HepG2 (cell line): ENCODE results near the gene SIX3. TPM values are rescaled to one million over a fixed set of nuclear protein-coding genes. Genes with fewer than 3 reads are reported as not detected.

Experiments used
- ATAC-seq: fragments of 200-7000 bp; cut with Tn5 transposase; 3 replicates; pipeline ENCODE4 v1.9.1; 2020; ENCODE audit warnings: mild to moderate bottlenecking, moderate library complexity
- BruUV-seq: library from RNA; stranded (reverse); fragments of 400-500 nt; replicated peaks from 2 replicates; lab custom pipeline; 2021; lab: Mats Ljungman, UMichigan
- CTCF ChIA-PET: fragments of 300-600 bp; formaldehyde crosslinking; extraction: SDS; loops from one replicate; lab custom pipeline; 2021; ENCODE audit warnings: low total read pairs, inconsistent platforms, low intra/inter-chr PET ratio; lab: Yijun Ruan, JAX
- POLR2A ChIA-PET: fragments of 350-600 bp; sonication (Branson Sonifier 250); formaldehyde crosslinking; loops from one replicate; lab custom pipeline; 2020; ENCODE audit warnings: antibody characterized with exemption, inconsistent platforms; lab: Yijun Ruan, JAX
- DNase-seq: peaks from one replicate; pipeline ENCODE4 v3.0.0-alpha.2; 2015; ENCODE audit warnings: low spot score
- FAIRE-seq: peaks from 3 replicates; lab custom pipeline; 2011; peaks lifted over from hg19 to GRCh38; lab: Jason Lieb, UNC
- H2AFZ ChIP-seq: one replicate; pipeline ENCODE4 v1.6.1; 2011; ENCODE audit warnings: low read length, inconsistent platforms
- H3K27ac ChIP-seq: fragments of 300-600 bp; 3 replicates; pipeline ENCODE4 v1.8.0; 2011; ENCODE audit warnings: mixed run types, mild to moderate bottlenecking, mixed read lengths, low read length, inconsistent platforms; ENCODE audit not compliant: insufficient read depth; ENCODE audit errors: extremely low read length
- H3K27me3 ChIP-seq, 2 experiments: fragments of 200-600 bp in 1 of 2; 2 replicates in 1 of 2; 3 replicates in 1 of 2; pipeline versions ENCODE4 v1.6.0 to v1.8.0; 2011; ENCODE audit warnings: low read length in 2 of 2, mild to moderate bottlenecking in 2 of 2, moderate library complexity in 2 of 2, inconsistent platforms in 1 of 2; ENCODE audit not compliant: insufficient read depth in 2 of 2, control insufficient read depth in 1 of 2
- H3K36me3 ChIP-seq, 2 experiments: fragments of 200-600 bp in 1 of 2; replicated peaks in 1 of 2; 2 replicates in 1 of 2; 3 replicates in 1 of 2; pipeline versions ENCODE4 v1.5.1 to v1.8.0; 2011; ENCODE audit warnings: low read length in 2 of 2, inconsistent platforms in 1 of 2; ENCODE audit not compliant: insufficient read depth in 2 of 2, control insufficient read depth in 1 of 2
- H3K4me1 ChIP-seq: 2 replicates; pipeline ENCODE4 v1.5.1; 2012; ENCODE audit warnings: low read length, inconsistent platforms; ENCODE audit not compliant: insufficient read depth
- H3K4me2 ChIP-seq: 2 replicates; pipeline ENCODE4 v1.6.0; 2011; ENCODE audit warnings: low read depth, low read length, inconsistent platforms
- H3K4me3 ChIP-seq, 3 experiments: fragments of 200-600 bp in 1 of 3; sonication (generic), shearing (Covaris generic) in 1 of 3; replicated peaks in 1 of 3; 2 replicates each; pipeline ENCODE4 v1.5.1; 2011 to 2016; ENCODE audit warnings: low read length in 3 of 3, inconsistent platforms in 2 of 3, low read depth in 2 of 3, mild to moderate bottlenecking in 2 of 3, control low read depth in 1 of 3, mixed read lengths in 1 of 3; ENCODE audit not compliant: insufficient read depth in 1 of 3
- H3K79me2 ChIP-seq: one replicate; pipeline ENCODE4 v1.6.1; 2011; ENCODE audit warnings: low read length, inconsistent platforms; ENCODE audit not compliant: insufficient read depth
- H3K9ac ChIP-seq: 2 replicates; pipeline ENCODE4 v1.6.0; 2011; ENCODE audit warnings: mild to moderate bottlenecking, low read depth, low read length, inconsistent platforms; ENCODE audit not compliant: insufficient read depth
- H3K9me3 ChIP-seq: 2 replicates; pipeline ENCODE4 v1.5.1; 2012; ENCODE audit warnings: mild to moderate bottlenecking, low read length
- H4K20me1 ChIP-seq: 2 replicates; pipeline ENCODE4 v1.6.0; 2011; ENCODE audit warnings: inconsistent platforms, mild to moderate bottlenecking, low read length, moderate library complexity; ENCODE audit not compliant: insufficient read depth
- ATAD3A ChIP-seq: sonication (generic); formaldehyde crosslinking; IDR thresholded peaks from 2 replicates; pipeline ENCODE4 v1.4.0; 2020; ENCODE audit warnings: missing genetic modification reagents
- HMG20B ChIP-seq: conservative IDR thresholded peaks from 2 replicates; pipeline ENCODE4 v1.6.1; 2016; ENCODE audit warnings: missing genetic modification reagents, missing compliant biosample characterization
- STAG1 ChIP-seq: sonication (generic); formaldehyde crosslinking; IDR thresholded peaks from 2 replicates; pipeline ENCODE4 v1.4.0; 2020; ENCODE audit warnings: missing genetic modification reagents
- TGIF2 ChIP-seq: IDR thresholded peaks from 2 replicates; pipeline ENCODE4 v1.6.1; 2016; ENCODE audit warnings: control low read depth, missing compliant biosample characterization
- ZNF703 ChIP-seq: sonication (generic); formaldehyde crosslinking; IDR thresholded peaks from 2 replicates; pipeline ENCODE4 v1.5.1; 2020; ENCODE audit warnings: missing genetic modification reagents, mild to moderate bottlenecking, moderate library complexity, borderline replicate concordance
- ZNF850 ChIP-seq: sonication (generic); formaldehyde crosslinking; conservative IDR thresholded peaks from 2 replicates; pipeline ENCODE4 v1.9.0; 2021; ENCODE audit warnings: mild to moderate bottlenecking, missing genetic modification reagents
- WGBS: methylation state at CpG from one replicate; pipeline ENCODE4 v1.1.6; 2017; ENCODE audit warnings: low lambda C conversion rate; 5-methylcytosine and 5-hydroxymethylcytosine counted together
- in situ Hi-C: cut with HindIII; loops from 2 replicates; pipeline ENCODE4 v1.10.0; 2017; ENCODE audit warnings: low pct_unique_long_range_greater_than_20kb; ENCODE audit not compliant: extremely low pct_ligation_motif_present
- intact Hi-C: fragments of 100-400 bp; cut with micrococcal nuclease; formaldehyde crosslinking; loops from one replicate; pipeline ENCODE4 v1.10.0; 2022; ENCODE audit not compliant: unreplicated experiment
- polyA plus RNA-seq, 8 experiments: library from polyadenylated mRNA; depleted of rRNA in 3 of 8; stranded (reverse) in 7 of 8; unstranded in 1 of 8; fragments of >200 nt; fragmentation: Illumina TruSeq in 4 of 8; extraction: Trizol in 4 of 8; gene quantifications; 2 replicates each; pipeline versions ENCODE4 v1.2.1 to v1.2.3, GENCODE V29; 2011 to 2016; ENCODE audit warnings: low read depth in 4 of 8, missing spikeins in 1 of 8, mixed read lengths in 1 of 8; ENCODE audit not compliant: insufficient read depth in 1 of 8
- total RNA-seq, 5 experiments: library from RNA; depleted of rRNA; stranded (reverse); fragments of >200 nt; fragmentation: Illumina TruSeq; extraction: Trizol; gene quantifications; 2 replicates each; pipeline ENCODE4 v1.2.3, GENCODE V29; 2016; ENCODE audit warnings: low read depth in 1 of 5
- TF ChIP-seq, protein P1 (sequence below): sonication (generic); formaldehyde crosslinking; IDR thresholded peaks from 2 replicates; pipeline ENCODE4 v1.5.0; 2020; ENCODE audit warnings: mild to moderate bottlenecking, missing genetic modification reagents, moderate library complexity
- TF ChIP-seq, protein P2 (sequence below), 2 experiments: fragments of 450-650 bp in 1 of 2; sonication (generic) in 1 of 2; formaldehyde crosslinking; IDR thresholded peaks; 2 replicates each; pipeline versions ENCODE4 v1.5.0 to v1.8.0; 2020 to 2022; ENCODE audit warnings: mild to moderate bottlenecking in 1 of 2, missing genetic modification reagents in 1 of 2
- TF ChIP-seq, protein P3 (sequence below): sonication (generic); formaldehyde crosslinking; IDR thresholded peaks from 2 replicates; pipeline ENCODE4 v1.5.1; 2020; ENCODE audit warnings: mild to moderate bottlenecking, missing genetic modification reagents, borderline replicate concordance

Gene SIX3
- total and polyA plus RNA-seq, 2 of the 13 experiments (the other 11 are each of a cell fraction or from before 2014, with no cell fraction given), result not detected

GRCh38 chr2:44897406-44897805 is 44.1 kb upstream of the SIX3 start:
- no peaks in the 10 kb centered on the region for H3K4me1 ChIP-seq
- peaks cover 8% of the 10 kb centered on the region for H3K9me3 ChIP-seq
- H3K4me2 ChIP-seq, result no peak overlapping the region
- DNase-seq (no peak), ATAC-seq (peak; percentile 57; the same call in 2 of the 3 replicates), FAIRE-seq (peak; percentile 23)
- ChIA-PET POLR2A (no interaction called here), CTCF (no interaction called here)
- BruUV-seq, result no TSS peak
- no peak overlapping the region for H3K27ac ChIP-seq
- no peaks in the 10 kb centered on the region for H4K20me1 ChIP-seq
- TF ChIP-seq TGIF2 (CRISPR knock-in tag) (no peak), ZNF703 (CRISPR knock-in tag) (no peak), HMG20B (CRISPR knock-in tag) (no peak), STAG1 (peak; percentile 42; the same call in 1 of the 2 replicates), ZNF850 (CRISPR knock-in tag) (no peak), ATAD3A (CRISPR knock-in tag) (no peak)
- TF ChIP-seq, protein P1, sequence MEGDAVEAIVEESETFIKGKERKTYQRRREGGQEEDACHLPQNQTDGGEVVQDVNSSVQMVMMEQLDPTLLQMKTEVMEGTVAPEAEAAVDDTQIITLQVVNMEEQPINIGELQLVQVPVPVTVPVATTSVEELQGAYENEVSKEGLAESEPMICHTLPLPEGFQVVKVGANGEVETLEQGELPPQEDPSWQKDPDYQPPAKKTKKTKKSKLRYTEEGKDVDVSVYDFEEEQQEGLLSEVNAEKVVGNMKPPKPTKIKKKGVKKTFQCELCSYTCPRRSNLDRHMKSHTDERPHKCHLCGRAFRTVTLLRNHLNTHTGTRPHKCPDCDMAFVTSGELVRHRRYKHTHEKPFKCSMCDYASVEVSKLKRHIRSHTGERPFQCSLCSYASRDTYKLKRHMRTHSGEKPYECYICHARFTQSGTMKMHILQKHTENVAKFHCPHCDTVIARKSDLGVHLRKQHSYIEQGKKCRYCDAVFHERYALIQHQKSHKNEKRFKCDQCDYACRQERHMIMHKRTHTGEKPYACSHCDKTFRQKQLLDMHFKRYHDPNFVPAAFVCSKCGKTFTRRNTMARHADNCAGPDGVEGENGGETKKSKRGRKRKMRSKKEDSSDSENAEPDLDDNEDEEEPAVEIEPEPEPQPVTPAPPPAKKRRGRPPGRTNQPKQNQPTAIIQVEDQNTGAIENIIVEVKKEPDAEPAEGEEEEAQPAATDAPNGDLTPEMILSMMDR (CRISPR knock-in tag), result peak; percentile 46
- TF ChIP-seq, protein P2, sequence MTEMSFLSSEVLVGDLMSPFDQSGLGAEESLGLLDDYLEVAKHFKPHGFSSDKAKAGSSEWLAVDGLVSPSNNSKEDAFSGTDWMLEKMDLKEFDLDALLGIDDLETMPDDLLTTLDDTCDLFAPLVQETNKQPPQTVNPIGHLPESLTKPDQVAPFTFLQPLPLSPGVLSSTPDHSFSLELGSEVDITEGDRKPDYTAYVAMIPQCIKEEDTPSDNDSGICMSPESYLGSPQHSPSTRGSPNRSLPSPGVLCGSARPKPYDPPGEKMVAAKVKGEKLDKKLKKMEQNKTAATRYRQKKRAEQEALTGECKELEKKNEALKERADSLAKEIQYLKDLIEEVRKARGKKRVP (CRISPR knock-in tag; IDR thresholded peaks at IDR 0.05), result no peak
- TF ChIP-seq, protein P3, sequence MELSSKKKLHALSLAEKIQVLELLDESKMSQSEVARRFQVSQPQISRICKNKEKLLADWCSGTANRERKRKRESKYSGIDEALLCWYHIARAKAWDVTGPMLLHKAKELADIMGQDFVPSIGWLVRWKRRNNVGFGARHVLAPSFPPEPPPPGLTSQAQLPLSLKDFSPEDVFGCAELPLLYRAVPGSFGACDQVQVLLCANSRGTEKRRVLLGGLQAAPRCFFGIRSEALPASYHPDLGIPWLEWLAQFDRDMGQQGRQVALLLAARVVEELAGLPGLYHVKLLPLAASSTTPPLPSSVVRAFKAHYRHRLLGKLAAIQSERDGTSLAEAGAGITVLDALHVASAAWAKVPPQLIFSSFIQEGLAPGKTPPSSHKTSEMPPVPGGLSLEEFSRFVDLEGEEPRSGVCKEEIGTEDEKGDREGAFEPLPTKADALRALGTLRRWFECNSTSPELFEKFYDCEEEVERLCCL (CRISPR knock-in tag), result no peak
- H3K4me3 ChIP-seq, result no peak overlapping the region
- intact Hi-C loops, result no loop called here
- no peak overlapping the region for H3K9ac ChIP-seq
- H2AFZ ChIP-seq, result no peak overlapping the region
- WGBS, result 11% methylated on average over 6 of the region's 6 CpGs
- in situ Hi-C loops, result no loop called here
- no peaks in the 10 kb centered on the region for H3K79me2 ChIP-seq
- H3K36me3 ChIP-seq, result no peaks in the 10 kb centered on the region
- peaks cover 0 to 31% of the 10 kb centered on the region in 2 experiments; a peak in 2 of 5 replicates for H3K27me3 ChIP-seq
